Trophoblast cell (in vitro differentiated cells and primary cell): Measurements from ENCODE around the gene MYLIP.

ENCODE experiments used
- DNase-seq, 2 donors: peaks; one replicate each; pipeline ENCODE4 v3.0.0-alpha.2; 2016
- H2AFZ ChIP-seq: 2 replicates; pipeline ENCODE4 v1.6.1; 2013; ENCODE audit warnings: low read length, moderate library complexity, mild to moderate bottlenecking; ENCODE audit not compliant: insufficient read depth, poor library complexity
- H2AK5ac ChIP-seq: 2 replicates; pipeline ENCODE4 v1.6.1; 2013; ENCODE audit warnings: mild to moderate bottlenecking, low read length
- H2BK120ac ChIP-seq: 2 replicates; pipeline ENCODE4 v1.6.1; 2013; ENCODE audit warnings: low read length, mild to moderate bottlenecking, moderate library complexity; ENCODE audit not compliant: insufficient read depth, poor library complexity
- H2BK12ac ChIP-seq: 2 replicates; pipeline ENCODE4 v1.6.1; 2013; ENCODE audit warnings: mild to moderate bottlenecking, low read length, moderate library complexity
- H2BK5ac ChIP-seq: 2 replicates; pipeline ENCODE4 v1.6.1; 2013; ENCODE audit warnings: low read length, low read depth, moderate library complexity, mild to moderate bottlenecking; ENCODE audit not compliant: poor library complexity
- H3K14ac ChIP-seq: 2 replicates; pipeline ENCODE4 v1.6.1; 2013; ENCODE audit warnings: mild to moderate bottlenecking, low read length
- H3K18ac ChIP-seq: 2 replicates; pipeline ENCODE4 v1.6.1; 2013; ENCODE audit warnings: mild to moderate bottlenecking, low read length
- H3K23ac ChIP-seq: 2 replicates; pipeline ENCODE4 v1.6.1; 2013; ENCODE audit warnings: low read length
- H3K27ac ChIP-seq: 2 replicates; pipeline ENCODE4 v1.5.1; 2013; ENCODE audit warnings: low read depth, mild to moderate bottlenecking, inconsistent platforms, low read length, moderate library complexity
- H3K27me3 ChIP-seq: 2 replicates; pipeline ENCODE4 v1.6.1; 2013; ENCODE audit warnings: inconsistent platforms, mild to moderate bottlenecking, low read length, moderate library complexity; ENCODE audit not compliant: insufficient read depth
- H3K36me3 ChIP-seq, 2 experiments: 1 replicate in 1 of 2; 2 replicates in 1 of 2; pipeline ENCODE4 v1.6.1; 2013; ENCODE audit warnings: low read length in 2 of 2, mild to moderate bottlenecking in 2 of 2, moderate library complexity in 1 of 2; ENCODE audit not compliant: insufficient read depth in 2 of 2, control insufficient read depth in 1 of 2
- H3K4ac ChIP-seq: 2 replicates; pipeline ENCODE4 v1.6.1; 2013; ENCODE audit warnings: low read depth, mild to moderate bottlenecking, low read length, moderate library complexity
- H3K4me1 ChIP-seq, 2 experiments: 1 replicate in 1 of 2; 2 replicates in 1 of 2; pipeline ENCODE4 v1.6.1; 2013; ENCODE audit warnings: low read length in 2 of 2, mild to moderate bottlenecking in 2 of 2, moderate library complexity in 1 of 2; ENCODE audit not compliant: insufficient read depth in 2 of 2, control insufficient read depth in 1 of 2
- H3K4me2 ChIP-seq: 2 replicates; pipeline ENCODE4 v1.6.1; 2013; ENCODE audit warnings: inconsistent platforms, mild to moderate bottlenecking, low read length, moderate library complexity
- H3K4me3 ChIP-seq: 2 replicates; pipeline ENCODE4 v1.5.1; 2013; ENCODE audit warnings: mild to moderate bottlenecking, low read depth, low read length, inconsistent platforms
- H3K79me1 ChIP-seq: one replicate; pipeline ENCODE4 v1.6.1; 2013; ENCODE audit warnings: low read length
- H3K79me2 ChIP-seq: 2 replicates; pipeline ENCODE4 v1.6.1; 2013; ENCODE audit warnings: low read length, mild to moderate bottlenecking; ENCODE audit not compliant: control insufficient read depth, insufficient read depth, poor library complexity
- H3K9ac ChIP-seq: 2 replicates; pipeline ENCODE4 v1.6.1; 2013; ENCODE audit warnings: mild to moderate bottlenecking, low read length
- H3K9me3 ChIP-seq: 2 replicates; pipeline ENCODE4 v1.6.1; 2013; ENCODE audit warnings: low read depth, mild to moderate bottlenecking, control low read depth, inconsistent platforms, low read length; ENCODE audit not compliant: insufficient read depth
- H4K12ac ChIP-seq: 2 replicates; pipeline ENCODE4 v1.6.1; 2013; ENCODE audit warnings: low read depth, mild to moderate bottlenecking, low read length, moderate library complexity
- H4K8ac ChIP-seq: 2 replicates; pipeline ENCODE4 v1.6.1; 2013; ENCODE audit warnings: low read depth, mild to moderate bottlenecking, low read length, moderate library complexity
- H4K91ac ChIP-seq: one replicate; pipeline ENCODE4 v1.6.1; 2013; ENCODE audit warnings: low read depth, mild to moderate bottlenecking, low read length, moderate library complexity
- WGBS: extraction: QIAGEN DNeasy Blood & Tissue Kit; methylation state at CpG from one replicate; pipeline ENCODE4 v1.1.7; 2013; ENCODE audit warnings: missing lambda C conversion rate; ENCODE audit not compliant: insufficient read length, insufficient coverage; ENCODE audit errors: extremely low coverage; 5-methylcytosine and 5-hydroxymethylcytosine counted together

Gene MYLIP

DNA sequence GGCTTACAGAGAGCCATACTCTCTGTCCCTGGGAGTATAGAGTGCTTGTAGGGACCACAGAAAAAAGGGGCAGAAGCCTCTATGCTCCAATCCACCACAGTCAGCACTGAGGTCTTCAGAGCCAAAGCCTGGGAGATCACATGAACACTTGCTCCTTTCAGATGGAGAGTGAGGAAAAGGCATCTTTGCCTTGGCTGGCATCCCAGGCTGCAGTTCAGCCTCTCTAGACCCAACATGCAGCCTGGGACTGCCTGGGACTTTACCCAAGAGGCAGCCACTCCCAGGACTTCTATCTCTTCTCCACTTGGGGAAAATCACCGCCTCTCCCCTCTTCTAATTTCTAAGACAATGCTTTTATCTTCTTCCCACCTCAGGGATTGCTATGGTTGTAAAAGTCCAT is 46.5 kb upstream of the MYLIP start:
- H3K36me3 ChIP-seq = no peaks in the 10 kb centered on the region
- no peak overlapping the region for H2BK5ac ChIP-seq
- no peak overlapping the region for H3K4me3 ChIP-seq
- no peak overlapping the region for H2BK12ac ChIP-seq
- H3K4me2 ChIP-seq = no peak overlapping the region
- no peak overlapping the region for H3K27ac ChIP-seq
- no peak overlapping the region for H2AK5ac ChIP-seq
- no peak overlapping the region for H4K8ac ChIP-seq
- H2AFZ ChIP-seq = no peak overlapping the region
- H3K27me3 ChIP-seq = no peaks in the 10 kb centered on the region
- WGBS = no CpG with 5 or more reads among the region's 1 CpG
- no peaks in the 10 kb centered on the region for H3K79me1 ChIP-seq
- H2BK120ac ChIP-seq = no peak overlapping the region
- no peak overlapping the region for H3K14ac ChIP-seq
- no peak for DNase-seq
- H3K23ac ChIP-seq = no peak overlapping the region
- no peaks in the 10 kb centered on the region for H3K9me3 ChIP-seq
- no peak overlapping the region for H4K12ac ChIP-seq
- no peak overlapping the region for H3K18ac ChIP-seq
- no peak overlapping the region for H3K9ac ChIP-seq
- H4K91ac ChIP-seq = no peak overlapping the region
- H3K4ac ChIP-seq = no peak overlapping the region
- no peaks in the 10 kb centered on the region for H3K4me1 ChIP-seq
- H3K79me2 ChIP-seq = no peaks in the 10 kb centered on the region

- H2AFZ ChIP-seq = no peak overlapping the region
- no peak overlapping the region for H4K12ac ChIP-seq
- H2BK120ac ChIP-seq = no peak overlapping the region
- no peak overlapping the region for H4K91ac ChIP-seq
- no peak overlapping the region for H3K9ac ChIP-seq
- H3K4me3 ChIP-seq = no peak overlapping the region
- H3K4me2 ChIP-seq = no peak overlapping the region
- H2BK12ac ChIP-seq = no peak overlapping the region
- H3K23ac ChIP-seq = no peak overlapping the region
- H3K14ac ChIP-seq = no peak overlapping the region
- H3K79me1 ChIP-seq = no peaks in the 10 kb centered on the region
- no peak overlapping the region for H3K27ac ChIP-seq
- no peak overlapping the region for H4K8ac ChIP-seq
- H2AK5ac ChIP-seq = no peak overlapping the region
- H3K4ac ChIP-seq = no peak overlapping the region
- DNase-seq = no peak
- H3K4me1 ChIP-seq = no peaks in the 10 kb centered on the region
- no CpG with 5 or more reads among the region's 4 CpGs for WGBS
- H3K27me3 ChIP-seq = no peaks in the 10 kb centered on the region
- H3K79me2 ChIP-seq = no peaks in the 10 kb centered on the region
- no peaks in the 10 kb centered on the region for H3K36me3 ChIP-seq
- H2BK5ac ChIP-seq = no peak overlapping the region
- H3K18ac ChIP-seq = no peak overlapping the region
- H3K9me3 ChIP-seq = no peaks in the 10 kb centered on the region
These were observed 41.9 kb upstream of the MYLIP start for GRCh38 chr6:16086965-16087364.

- Histone ChIP-seq H2BK120ac (no peak overlapping the region), H3K36me3 (no peaks in the 10 kb centered on the region), H3K79me1 (no peaks in the 10 kb centered on the region), H3K9me3 (no peaks in the 10 kb centered on the region), H3K14ac (no peak overlapping the region), H3K79me2 (no peaks in the 10 kb centered on the region), H2BK12ac (no peak overlapping the region), H4K91ac (no peak overlapping the region), H3K9ac (no peak overlapping the region), H2AFZ (no peak overlapping the region), H3K4me1 (no peaks in the 10 kb centered on the region), H2BK5ac (no peak overlapping the region), H2AK5ac (no peak overlapping the region), H3K4me2 (no peak overlapping the region), H3K18ac (no peak overlapping the region), H3K23ac (no peak overlapping the region), H3K27ac (no peak overlapping the region), H4K8ac (no peak overlapping the region), H3K4ac (no peak overlapping the region), H3K4me3 (no peak overlapping the region), H4K12ac (no peak overlapping the region), H3K27me3 (no peaks in the 10 kb centered on the region)
- WGBS = no CpG with 5 or more reads among the region's 3 CpGs
- no peak for DNase-seq
These were observed 41.5 kb upstream of the MYLIP start for GRCh38 chr6:16087386-16087785.

DNA sequence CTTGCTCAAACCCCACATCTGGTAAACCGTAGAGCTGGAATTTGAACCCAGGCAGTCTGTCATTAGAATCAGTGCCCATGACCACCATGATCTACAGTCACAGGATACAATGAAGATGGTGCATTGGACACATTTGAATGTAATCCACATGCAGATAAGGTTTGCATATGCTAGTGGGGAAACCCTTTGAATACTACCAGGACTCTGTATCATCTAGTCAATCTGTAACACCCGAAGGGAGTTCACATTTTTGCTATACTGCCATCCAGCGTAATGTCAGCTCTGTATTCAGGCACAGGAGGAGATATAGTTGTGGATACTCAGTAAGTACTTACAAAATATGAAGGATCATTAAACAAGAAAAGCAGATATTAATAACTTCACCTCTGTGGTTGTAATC is 40.5 kb upstream of the MYLIP start:
- H2BK12ac ChIP-seq = no peak overlapping the region
- no peak overlapping the region for H2AFZ ChIP-seq
- no peak for DNase-seq
- no peak overlapping the region for H3K27ac ChIP-seq
- no peaks in the 10 kb centered on the region for H3K4me1 ChIP-seq
- no peak overlapping the region for H3K14ac ChIP-seq
- no peak overlapping the region for H4K91ac ChIP-seq
- H4K12ac ChIP-seq = no peak overlapping the region
- H2BK5ac ChIP-seq = no peak overlapping the region
- H3K79me1 ChIP-seq = no peaks in the 10 kb centered on the region
- H2BK120ac ChIP-seq = no peak overlapping the region
- no peak overlapping the region for H3K18ac ChIP-seq
- no CpG with 5 or more reads among the region's 3 CpGs for WGBS
- no peak overlapping the region for H3K9ac ChIP-seq
- H3K36me3 ChIP-seq = no peaks in the 10 kb centered on the region
- no peak overlapping the region for H2AK5ac ChIP-seq
- no peak overlapping the region for H3K23ac ChIP-seq
- no peak overlapping the region for H4K8ac ChIP-seq
- no peak overlapping the region for H3K4ac ChIP-seq
- no peak overlapping the region for H3K4me2 ChIP-seq
- no peaks in the 10 kb centered on the region for H3K27me3 ChIP-seq
- H3K79me2 ChIP-seq = no peaks in the 10 kb centered on the region
- no peak overlapping the region for H3K4me3 ChIP-seq
- no peaks in the 10 kb centered on the region for H3K9me3 ChIP-seq
